H1 (cell line): ENCODE measurements around the gene EIF4E3. TPM values are rescaled to one million over a fixed set of nuclear protein-coding genes. Genes with fewer than 3 reads are reported as not detected.

Source experiments
- CTCF ChIA-PET: fragments of 300-600 bp; sonication (Branson Sonifier 250); formaldehyde crosslinking; loops from one replicate; lab custom pipeline; 2021; ENCODE audit not compliant: partially characterized antibody; lab: Charles Lee
- POLR2A ChIA-PET: fragments of 300-600 bp; sonication (Branson Sonifier 250); formaldehyde crosslinking; loops from one replicate; lab custom pipeline; 2021; ENCODE audit warnings: inconsistent platforms; ENCODE audit not compliant: partially characterized antibody; lab: Charles Lee
- DNase-seq, 2 experiments: peaks; one replicate each; pipeline versions ENCODE4 v3.0.0 to v3.0.0-alpha.2; 2010 to 2022; ENCODE audit warnings: low spot score in 2 of 2, low read depth in 1 of 2, mixed read lengths in 1 of 2
- FAIRE-seq: peaks from 2 replicates; lab custom pipeline; 2011; peaks lifted over from hg19 to GRCh38; lab: Jason Lieb, UNC
- H2AFZ ChIP-seq: 2 replicates; pipeline ENCODE4 v1.8.1; 2012; ENCODE audit warnings: low read length, inconsistent platforms
- H2AK5ac ChIP-seq: 2 replicates; pipeline ENCODE4 v1.6.1; 2013; ENCODE audit warnings: low read depth, low read length
- H2BK120ac ChIP-seq: replicated peaks from 2 replicates; pipeline ENCODE3; 2013; ENCODE audit warnings: low read depth, low read length, inconsistent platforms
- H2BK12ac ChIP-seq: 2 replicates; pipeline ENCODE4 v1.6.1; 2013; ENCODE audit warnings: low read depth, low read length
- H2BK15ac ChIP-seq: 2 replicates; pipeline ENCODE4 v1.6.1; 2013; ENCODE audit warnings: low read length
- H2BK20ac ChIP-seq: 2 replicates; pipeline ENCODE4 v1.6.1; 2013; ENCODE audit warnings: low read length
- H2BK5ac ChIP-seq: 2 replicates; pipeline ENCODE4 v1.6.1; 2013; ENCODE audit warnings: low read depth, low read length
- H3K14ac ChIP-seq: 2 replicates; pipeline ENCODE4 v1.6.1; 2013; ENCODE audit warnings: inconsistent platforms; ENCODE audit not compliant: insufficient read length
- H3K18ac ChIP-seq: 2 replicates; pipeline ENCODE4 v1.6.1; 2013; ENCODE audit warnings: low read length; ENCODE audit errors: extremely low read depth
- H3K23ac ChIP-seq: 2 replicates; pipeline ENCODE4 v1.6.1; 2013; ENCODE audit warnings: inconsistent platforms; ENCODE audit not compliant: insufficient read length
- H3K23me2 ChIP-seq: 2 replicates; pipeline ENCODE4 v1.6.1; 2013; ENCODE audit warnings: low read depth, low read length
- H3K27ac ChIP-seq: 2 replicates; pipeline ENCODE4 v1.6.1; 2011; ENCODE audit warnings: low read depth, low read length, inconsistent platforms
- H3K27me3 ChIP-seq, 4 experiments: replicated peaks in 1 of 4; 1 replicate in 1 of 4; 2 replicates in 3 of 4; pipeline versions ENCODE4 v1.6.1 to v1.8.1; 2011 to 2013; ENCODE audit warnings: low read length in 3 of 4, mild to moderate bottlenecking in 3 of 4, inconsistent platforms in 2 of 4, mixed read lengths in 2 of 4, moderate library complexity in 1 of 4; ENCODE audit not compliant: control insufficient read depth in 3 of 4, insufficient read depth in 3 of 4; ENCODE audit errors: extremely low read depth in 1 of 4
- H3K36me3 ChIP-seq, 4 experiments: 2 replicates each; pipeline versions ENCODE4 v1.6.1 to v1.8.1; 2011 to 2013; ENCODE audit warnings: mild to moderate bottlenecking in 4 of 4, low read length in 3 of 4, moderate library complexity in 2 of 4, control low read depth in 1 of 4, inconsistent platforms in 1 of 4; ENCODE audit not compliant: insufficient read depth in 4 of 4, control insufficient read depth in 2 of 4
- H3K4ac ChIP-seq: replicated peaks from 2 replicates; pipeline ENCODE3; 2013; ENCODE audit warnings: low read length, low read depth, mixed read lengths, inconsistent platforms; ENCODE audit not compliant: insufficient read length
- H3K4me1 ChIP-seq, 4 experiments: replicated peaks in 1 of 4; 1 replicate in 1 of 4; 2 replicates in 3 of 4; pipeline versions ENCODE4 v1.6.1 to v1.8.1; 2011 to 2013; ENCODE audit warnings: low read length in 3 of 4, inconsistent platforms in 2 of 4, mixed read lengths in 1 of 4; ENCODE audit not compliant: insufficient read depth in 4 of 4, control insufficient read depth in 3 of 4
- H3K4me2 ChIP-seq, 2 experiments: 2 replicates each; pipeline versions ENCODE4 v1.6.1 to v1.8.1; 2011 to 2013; ENCODE audit warnings: low read depth in 2 of 2, low read length in 2 of 2, control low read depth in 1 of 2, inconsistent platforms in 1 of 2, mild to moderate bottlenecking in 1 of 2; ENCODE audit not compliant: insufficient read depth in 1 of 2
- H3K4me3 ChIP-seq, 4 experiments: fragments of 200-600, 300-600 bp in 1 of 4; sonication (generic), shearing (Covaris generic), sonication (Bioruptor Twin) in 1 of 4; 2 replicates each; pipeline versions ENCODE4 v1.5.1 to v1.8.1; 2011 to 2016; ENCODE audit warnings: low read length in 4 of 4, low read depth in 3 of 4, control low read depth in 2 of 4, inconsistent platforms in 2 of 4, mild to moderate bottlenecking in 2 of 4, mixed read lengths in 1 of 4, moderate library complexity in 1 of 4; ENCODE audit not compliant: insufficient read depth in 2 of 4; ENCODE audit errors: extremely low read depth in 1 of 4
- H3K56ac ChIP-seq: replicated peaks from 2 replicates; pipeline ENCODE3; 2013; ENCODE audit warnings: low read depth, mild to moderate bottlenecking, mixed read lengths, low read length, inconsistent platforms; ENCODE audit not compliant: insufficient read length
- H3K79me1 ChIP-seq: 2 replicates; pipeline ENCODE4 v1.6.1; 2013; ENCODE audit warnings: low read depth, low read length, control low read depth
- H3K79me2 ChIP-seq, 2 experiments: 2 replicates each; pipeline versions ENCODE4 v1.6.1 to v1.8.1; 2012 to 2013; ENCODE audit warnings: low read length in 2 of 2, mild to moderate bottlenecking in 2 of 2, inconsistent platforms in 1 of 2; ENCODE audit not compliant: insufficient read depth in 2 of 2, control insufficient read depth in 1 of 2
- H3K9ac ChIP-seq, 4 experiments: replicated peaks in 1 of 4; 1 replicate in 1 of 4; 2 replicates in 3 of 4; pipeline versions ENCODE4 v1.6.1 to v1.8.1; 2011 to 2013; ENCODE audit warnings: low read depth in 3 of 4, low read length in 3 of 4, control low read depth in 2 of 4, mild to moderate bottlenecking in 2 of 4, moderate library complexity in 2 of 4, inconsistent platforms in 1 of 4; ENCODE audit errors: extremely low read depth in 1 of 4
- H3K9me3 ChIP-seq, 2 experiments: 2 replicates each; pipeline versions ENCODE4 v1.6.1 to v1.8.1; 2012 to 2013; ENCODE audit warnings: mild to moderate bottlenecking in 2 of 2, moderate library complexity in 2 of 2, control low read depth in 1 of 2, inconsistent platforms in 1 of 2, low read depth in 1 of 2, low read length in 1 of 2, mixed read lengths in 1 of 2; ENCODE audit not compliant: insufficient read depth in 2 of 2
- H4K20me1 ChIP-seq, 2 experiments: replicated peaks in 1 of 2; 2 replicates each; pipeline versions ENCODE3 to v1.8.1; 2011 to 2013; ENCODE audit warnings: inconsistent platforms in 2 of 2, low read length in 2 of 2, mild to moderate bottlenecking in 1 of 2; ENCODE audit not compliant: insufficient read depth in 2 of 2, control insufficient read depth in 1 of 2
- H4K5ac ChIP-seq: 2 replicates; pipeline ENCODE4 v1.6.1; 2013; ENCODE audit warnings: low read length, low read depth, mixed read lengths, inconsistent platforms; ENCODE audit not compliant: insufficient read length
- H4K8ac ChIP-seq: 2 replicates; pipeline ENCODE4 v1.8.0; 2013; ENCODE audit warnings: mild to moderate bottlenecking, moderate library complexity, low read length, inconsistent platforms; ENCODE audit not compliant: insufficient read depth; ENCODE audit errors: extremely low read depth
- H4K91ac ChIP-seq: replicated peaks from 2 replicates; pipeline ENCODE3; 2013; ENCODE audit warnings: low read length, mixed read lengths, inconsistent platforms; ENCODE audit not compliant: insufficient read length
- ASH2L ChIP-seq: fragments of 200-600, 300-600 bp; sonication (generic); IDR thresholded peaks from one replicate; pipeline ENCODE4 v1.7.1; 2017; ENCODE audit warnings: low read length
- CHD2 ChIP-seq: IDR thresholded peaks from 2 replicates; pipeline ENCODE4 v1.6.1; 2012; ENCODE audit warnings: low read length, improper control_type of control experiment
- CREB1 ChIP-seq: IDR thresholded peaks from 2 replicates; pipeline ENCODE4 v1.6.1; 2012; ENCODE audit warnings: inconsistent platforms
- CTBP2 ChIP-seq: IDR thresholded peaks from 2 replicates; pipeline ENCODE4 v1.7.0; 2011; ENCODE audit warnings: borderline replicate concordance, mild to moderate bottlenecking, moderate library complexity, mixed read lengths, low read length; ENCODE audit not compliant: insufficient read depth, insufficient read length
- EZH2 ChIP-seq: fragments of 200-600 bp; sonication (generic); IDR thresholded peaks from 2 replicates; pipeline ENCODE4 v1.7.1; 2012; ENCODE audit warnings: low read depth, mild to moderate bottlenecking, moderate library complexity, low read length, inconsistent platforms; ENCODE audit not compliant: severe bottlenecking
- GABPA ChIP-seq: IDR thresholded peaks from 2 replicates; pipeline ENCODE4 v1.6.1; 2011; ENCODE audit warnings: mild to moderate bottlenecking, low read length, moderate library complexity, borderline replicate concordance; ENCODE audit not compliant: insufficient read depth
- HDAC6 ChIP-seq: IDR thresholded peaks from one replicate; pipeline ENCODE4 v1.7.1; 2012; ENCODE audit warnings: low read depth, mild to moderate bottlenecking, inconsistent platforms, low read length, moderate library complexity
- JUND ChIP-seq: IDR thresholded peaks from 2 replicates; pipeline ENCODE4 v1.6.1; 2011; ENCODE audit warnings: mild to moderate bottlenecking, improper control_type of control experiment, low read length
- KDM4A ChIP-seq: IDR thresholded peaks from one replicate; pipeline ENCODE4 v1.7.1; 2012; ENCODE audit warnings: low read depth, mild to moderate bottlenecking, moderate library complexity, low read length, inconsistent platforms; ENCODE audit not compliant: severe bottlenecking
- PHF8 ChIP-seq: fragments of 200-600 bp; sonication (generic); conservative IDR thresholded peaks from 2 replicates; pipeline ENCODE4 v1.7.1; 2012; ENCODE audit warnings: low read depth, mild to moderate bottlenecking, inconsistent platforms, low read length, moderate library complexity
- RAD21 ChIP-seq, 2 experiments: IDR thresholded peaks in 1 of 2; conservative IDR thresholded peaks in 1 of 2; 2 replicates each; pipeline ENCODE4 v1.6.1; 2011; ENCODE audit warnings: low read depth in 2 of 2, low read length in 2 of 2, improper control_type of control experiment in 1 of 2, inconsistent platforms in 1 of 2, mild to moderate bottlenecking in 1 of 2, moderate library complexity in 1 of 2
- SAP30 ChIP-seq: fragments of 300-600 bp; sonication (generic); IDR thresholded peaks from 2 replicates; pipeline ENCODE4 v1.7.1; 2012; ENCODE audit warnings: low read length, moderate library complexity, mild to moderate bottlenecking, inconsistent platforms; ENCODE audit not compliant: insufficient read depth, insufficient replicate concordance
- SRF ChIP-seq: IDR thresholded peaks from 2 replicates; pipeline ENCODE4 v1.6.1; 2011; ENCODE audit warnings: mild to moderate bottlenecking, low read depth, low read length, moderate library complexity
- polyA plus RNA-seq, 7 experiments: library from polyadenylated mRNA; depleted of rRNA in 3 of 7; stranded (reverse) in 5 of 7; unstranded in 2 of 7; fragments of >200 nt in 5 of 7; fragments of 200-250 nt in 2 of 7; gene quantifications; 1 replicate in 5 of 7; 2 replicates in 1 of 7; 4 replicates in 1 of 7; pipeline versions ENCODE4 v1.2.1 to v1.2.3, GENCODE V29; 2011 to 2013; ENCODE audit warnings: missing spikeins in 2 of 7, mixed read lengths in 2 of 7
- total RNA-seq: library from RNA; stranded (reverse); fragmentation: NEBNext Ultra II Directional; extraction: Animal tissue kit (Norgen Biotek cat#: 25700); gene quantifications from 2 replicates; pipeline ENCODE4 v1.2.1, GENCODE V29; 2021

EIF4E3 gene
- total and polyA plus RNA-seq, 2 of the 8 experiments (the other 6 are each of a cell fraction or from before 2014, with no cell fraction given) = 5.2 to 17.0 TPM

DNA sequence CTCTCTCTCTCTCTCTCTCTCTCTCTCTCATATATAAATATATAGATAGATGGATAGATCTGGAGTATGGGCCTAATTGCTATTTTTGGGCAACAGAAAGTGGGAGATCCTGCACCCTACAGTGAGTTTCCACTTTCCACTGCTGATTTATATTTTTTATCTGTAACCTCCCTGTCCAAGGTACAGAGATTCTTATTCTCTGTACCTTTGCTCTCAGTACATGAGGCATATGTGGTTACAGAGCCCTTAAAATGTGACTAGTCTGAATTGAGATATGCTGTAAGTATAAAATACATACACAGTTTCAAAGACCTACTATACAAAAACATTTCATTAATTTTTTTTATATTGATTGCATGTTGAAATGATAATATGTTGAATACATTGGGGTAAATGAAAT, 90.5 kb downstream of the EIF4E3 start:
- H3K36me3 ChIP-seq = no peaks in the 10 kb centered on the region
- no peaks in the 10 kb centered on the region for H3K79me1 ChIP-seq
- no peaks in the 10 kb centered on the region for H3K4me1 ChIP-seq
- H3K79me2 ChIP-seq = no peaks in the 10 kb centered on the region
- no peak overlapping the region for H2BK120ac ChIP-seq
- DNase-seq = no peak
- no peak overlapping the region for H3K18ac ChIP-seq
- no peak overlapping the region for H3K23ac ChIP-seq
- no peak overlapping the region for H4K91ac ChIP-seq
- H2AFZ ChIP-seq = no peak overlapping the region
- no peak overlapping the region for H2BK15ac ChIP-seq
- H3K4ac ChIP-seq = no peak overlapping the region
- H3K23me2 ChIP-seq = no peaks in the 10 kb centered on the region
- H3K14ac ChIP-seq = no peak overlapping the region
- H4K8ac ChIP-seq = no peak overlapping the region
- ChIA-PET CTCF (no interaction called here), POLR2A (no interaction called here)
- no peaks in the 10 kb centered on the region for H4K20me1 ChIP-seq
- H3K9ac ChIP-seq = no peak overlapping the region
- H3K27ac ChIP-seq = no peak overlapping the region
- H2BK20ac ChIP-seq = no peak overlapping the region
- H3K4me2 ChIP-seq = no peak overlapping the region
- H3K9me3 ChIP-seq = no peaks in the 10 kb centered on the region
- H3K27me3 ChIP-seq = no peaks in the 10 kb centered on the region
- H2AK5ac ChIP-seq = no peak overlapping the region
- no peak overlapping the region for H3K56ac ChIP-seq
- no peak overlapping the region for H2BK12ac ChIP-seq
- H4K5ac ChIP-seq = no peak overlapping the region
- H3K4me3 ChIP-seq = no peak overlapping the region
- FAIRE-seq = no peak
- no peak overlapping the region for H2BK5ac ChIP-seq
- TF ChIP-seq PHF8 (no peak), RAD21 (IDR thresholded peaks at IDR 0.05 in 1 of 2, conservative IDR thresholded peaks at IDR 0.05 in 1 of 2; ENCODE audit: low read depth in 2 of 2, low read length in 2 of 2) (no peak), CREB1 (no peak), CTBP2 (no peak), SRF (no peak), HDAC6 (no peak), CHD2 (no peak), ASH2L (no peak), JUND (no peak), GABPA (no peak), EZH2 (no peak), SAP30 (no peak), KDM4A (no peak)
